Spleen (tissue), 11 donors: ENCODE data around the gene SLC2A6. TPM values are rescaled to one million over a fixed set of nuclear protein-coding genes. Genes with fewer than 3 reads are reported as not detected.
A peak's percentile ranks its signal among the peaks of the same experiment; 100 is the strongest.

Source experiments
- DNase-seq: peaks from one replicate; pipeline ENCODE4 v3.0.0-alpha.2; 2020
- H3K27ac ChIP-seq, 8 donors: fragments of 200-600 bp; sonication (generic) in 7 of 8; 1 replicate in 4 of 8; 2 replicates in 4 of 8; pipeline versions ENCODE4 v1.5.0 to v1.8.0; 2016 to 2021; ENCODE audit warnings: inconsistent platforms in 4 of 8, mild to moderate bottlenecking in 4 of 8, moderate library complexity in 1 of 8
- H3K27me3 ChIP-seq, 7 donors: fragments of 200-600 bp; sonication (generic) in 6 of 7; replicated peaks in 1 of 7; 1 replicate in 4 of 7; 2 replicates in 3 of 7; pipeline versions ENCODE4 v1.5.0 to v1.8.0; 2016 to 2021; ENCODE audit warnings: inconsistent platforms in 3 of 7, mild to moderate bottlenecking in 1 of 7
- H3K36me3 ChIP-seq, 6 donors: fragments of 200-600 bp; sonication (generic) in 5 of 6; 1 replicate in 4 of 6; 2 replicates in 2 of 6; pipeline versions ENCODE4 v1.5.0 to v1.8.0; 2016 to 2021; ENCODE audit warnings: inconsistent platforms in 2 of 6
- H3K4me1 ChIP-seq, 6 donors: fragments of 200-600 bp; sonication (generic) in 5 of 6; 1 replicate in 3 of 6; 2 replicates in 3 of 6; pipeline versions ENCODE4 v1.5.0 to v1.8.0; 2016 to 2021; ENCODE audit warnings: inconsistent platforms in 3 of 6
- H3K4me3 ChIP-seq, 8 donors: fragments of 200-600 bp; sonication (generic) in 7 of 8; 1 replicate in 4 of 8; 2 replicates in 4 of 8; pipeline versions ENCODE4 v1.5.0 to v1.8.0; 2016 to 2021; ENCODE audit warnings: inconsistent platforms in 4 of 8, mild to moderate bottlenecking in 4 of 8, moderate library complexity in 2 of 8
- H3K9me3 ChIP-seq, 8 donors: fragments of 200-600 bp; sonication (generic) in 7 of 8; 1 replicate in 4 of 8; 2 replicates in 4 of 8; pipeline versions ENCODE4 v1.5.0 to v1.8.0; 2016 to 2021; ENCODE audit warnings: inconsistent platforms in 4 of 8
- CTCF ChIP-seq, 11 experiments: fragments of 200-600 bp in 7 of 11; fragments of 450-650 bp in 4 of 11; sonication (generic) in 4 of 11; IDR thresholded peaks in 8 of 11; conservative IDR thresholded peaks in 3 of 11; 1 replicate in 7 of 11; 2 replicates in 4 of 11; pipeline versions ENCODE4 v1.4.0 to v1.8.0; 2016 to 2021; ENCODE audit warnings: antibody characterized with exemption in 11 of 11, inconsistent platforms in 4 of 11, mild to moderate bottlenecking in 1 of 11
- POLR2A ChIP-seq, 3 donors: fragments of 450-650 bp; IDR thresholded peaks; one replicate each; pipeline ENCODE4 v1.5.1; 2017; ENCODE audit warnings: antibody characterized with exemption in 3 of 3, mild to moderate bottlenecking in 1 of 3
- POLR2AphosphoS5 ChIP-seq, 3 donors: sonication (generic); formaldehyde crosslinking; IDR thresholded peaks; one replicate each; pipeline ENCODE4 v1.5.1; 2017; ENCODE audit warnings: antibody characterized with exemption in 3 of 3
- WGBS, 5 donors: extraction: QIAGEN DNeasy Blood & Tissue Kit in 3 of 5; methylation state at CpG; one replicate each; pipeline versions ENCODE4 v1.1.5 to v1.1.7; 2013 to 2018; 5-methylcytosine and 5-hydroxymethylcytosine counted together
- intact Hi-C: fragments of 100-400 bp; cut with DNase I; formaldehyde crosslinking; loops from one replicate; pipeline ENCODE4 v1.15.0; 2023; ENCODE audit warnings: low total_unique reads
- polyA plus RNA-seq, 3 donors: library from polyadenylated mRNA; stranded (reverse); fragments of 200-250 nt; gene quantifications; one replicate each; pipeline ENCODE4 v1.2.1, GENCODE V29; 2013
- total RNA-seq, 7 donors: library from RNA; depleted of rRNA in 3 of 7; stranded (reverse); fragments of >200 nt in 3 of 7; fragmentation: NEBNext Ultra II Directional in 4 of 7; extraction: Animal tissue kit (Norgen Biotek cat#: 25700) in 4 of 7; gene quantifications; one replicate each; pipeline versions ENCODE4 v1.1.0 to v1.2.1, GENCODE V29; 2016 to 2021
- donor health status: healthy with polysubstance abuse.
- donor health status: DM: no; HTN: no; CAD: no; lungs with moderate emphysema.
- donor health status: DM: no; HTN: no; CAD: no.
- donor health status: Bipolar disorder and iron deficiency.
- donor health status: healthy.
- donor health status: DM: no; HTN: no; CAD: no.
- donor health status: DM: yes; HTN: yes; CAD: no.

Gene SLC2A6
- total and polyA plus RNA-seq, 10 donors = 15.4 to 35.0 (median 21.9) TPM

- H3K9me3 ChIP-seq = no peaks in the 10 kb centered on the region
- TF ChIP-seq CTCF (IDR thresholded peaks at IDR 0.05 in 8 of 11, conservative IDR thresholded peaks at IDR 0.05 in 3 of 11) (no peak), POLR2A (IDR thresholded peaks at IDR 0.05) (no peak), POLR2AphosphoS5 (IDR thresholded peaks at IDR 0.05) (no peak)
- peaks cover 0 to 62% (median 39%) of the 10 kb centered on the region in 6 donors for H3K36me3 ChIP-seq
- H3K4me1 ChIP-seq = peaks cover 13 to 90% (median 53%) of the 10 kb centered on the region in 6 donors
- H3K4me3 ChIP-seq = no peak overlapping the region
- intact Hi-C loops = no loop called here
- WGBS, 5 donors = 85 to 90% (median 89%) methylated on average over 15 to 27 of the region's 27 CpGs
- H3K27me3 ChIP-seq = peaks cover 0 to 10% (median 0%) of the 10 kb centered on the region in 7 donors
- peak overlapping the region in 1 of 8 donors; percentile 4 for H3K27ac ChIP-seq
- DNase-seq = no peak
Measured at GRCh38 chr9:133475292-133476012, 3.4 kb downstream of the SLC2A6 start.

GRCh38 chr9:133474853-133475252, 4.0 kb downstream of the SLC2A6 start:
- no peak for DNase-seq
- TF ChIP-seq CTCF (IDR thresholded peaks at IDR 0.05 in 8 of 11, conservative IDR thresholded peaks at IDR 0.05 in 3 of 11) (no peak), POLR2AphosphoS5 (IDR thresholded peaks at IDR 0.05) (peak in 1 of 3 donors; percentile 42)
- H3K27me3 ChIP-seq = peaks cover 0 to 10% (median 0%) of the 10 kb centered on the region in 7 donors
- H3K36me3 ChIP-seq = peaks cover 0 to 62% (median 39%) of the 10 kb centered on the region in 6 donors
- H3K27ac ChIP-seq = no peak overlapping the region
- no peak overlapping the region for H3K4me3 ChIP-seq
- intact Hi-C loops = no loop called here
- peaks cover 13 to 90% (median 53%) of the 10 kb centered on the region in 6 donors for H3K4me1 ChIP-seq
- H3K9me3 ChIP-seq = no peaks in the 10 kb centered on the region
- 64 to 75% (median 71%) methylated on average over 17 to 20 of the region's 20 CpGs for WGBS, 5 donors

- H3K27ac ChIP-seq = no peak overlapping the region
- no peaks in the 10 kb centered on the region for H3K9me3 ChIP-seq
- peaks cover 0 to 8% (median 0%) of the 10 kb centered on the region in 7 donors for H3K27me3 ChIP-seq
- peaks cover 0 to 65% (median 39%) of the 10 kb centered on the region in 6 donors for H3K36me3 ChIP-seq
- no peak for DNase-seq
- TF ChIP-seq POLR2AphosphoS5 (IDR thresholded peaks at IDR 0.05) = no peak
- TF ChIP-seq POLR2A (IDR thresholded peaks at IDR 0.05) = no peak
- no peak for TF ChIP-seq CTCF (IDR thresholded peaks at IDR 0.05 in 8 of 11, conservative IDR thresholded peaks at IDR 0.05 in 3 of 11)
- peaks cover 13 to 84% (median 46%) of the 10 kb centered on the region in 6 donors for H3K4me1 ChIP-seq
- H3K4me3 ChIP-seq = no peak overlapping the region
- intact Hi-C loops = no loop called here
- WGBS, 5 donors = 23 to 37% (median 27%) methylated on average over 5 of the region's 5 CpGs
Measured at GRCh38 chr9:133474215-133474614, 4.7 kb downstream of the SLC2A6 start.

GRCh38 chr9:133473743-133474142, 5.2 kb downstream of the SLC2A6 start:
- intact Hi-C loops = no loop called here
- Histone ChIP-seq H3K27ac (no peak overlapping the region), H3K36me3 (peaks cover 0 to 70% (median 39%) of the 10 kb centered on the region in 6 donors), H3K4me3 (no peak overlapping the region), H3K9me3 (no peaks in the 10 kb centered on the region), H3K27me3 (peaks cover 0 to 3% (median 0%) of the 10 kb centered on the region in 7 donors), H3K4me1 (peaks cover 13 to 79% (median 42%) of the 10 kb centered on the region in 6 donors)
- WGBS, 5 donors = 83 to 94% (median 86%) methylated on average over 3 to 20 of the region's 20 CpGs
- no peak for TF ChIP-seq CTCF (IDR thresholded peaks at IDR 0.05 in 8 of 11, conservative IDR thresholded peaks at IDR 0.05 in 3 of 11)
- peak in 2 of 3 donors; percentile 24 to 40 for TF ChIP-seq POLR2AphosphoS5 (IDR thresholded peaks at IDR 0.05)
- TF ChIP-seq POLR2A (IDR thresholded peaks at IDR 0.05) = no peak
- no peak for DNase-seq
